SK-N-SH treated with all-trans-retinoic acid at 6 μM for 48 hours (cell line): Measurements from ENCODE around the gene PIGZ.

Source experiments
- ATAC-seq: fragments of 200-7000 bp; cut with Tn5 transposase; 3 replicates; pipeline ENCODE4 v1.9.1; 2020; ENCODE audit warnings: mild to moderate bottlenecking, moderate library complexity
- ARNTL ChIP-seq: fragments of 450-650 bp; formaldehyde crosslinking; IDR thresholded peaks from 2 replicates; pipeline ENCODE4 v1.5.0; 2020; ENCODE audit warnings: low read depth, mild to moderate bottlenecking, moderate library complexity, borderline replicate concordance
- BACH2 ChIP-seq: fragments of 250-450 bp; sonication (Bioruptor Pico); IDR thresholded peaks from 2 replicates; pipeline ENCODE4 v1.9.0; 2021; ENCODE audit warnings: mild to moderate bottlenecking, borderline replicate concordance
- CREB5 ChIP-seq: fragments of 250-450 bp; sonication (Bioruptor Pico); IDR thresholded peaks from 2 replicates; pipeline ENCODE4 v1.5.1; 2020; ENCODE audit warnings: low read depth, mild to moderate bottlenecking, moderate library complexity
- CSDC2 ChIP-seq: fragments of 250-450 bp; sonication (Bioruptor Pico); IDR thresholded peaks from 2 replicates; pipeline ENCODE4 v1.5.0; 2020; ENCODE audit warnings: mild to moderate bottlenecking, moderate library complexity
- ESRRG ChIP-seq: fragments of 250-450 bp; sonication (Bioruptor Pico); IDR thresholded peaks from 2 replicates; pipeline ENCODE4 v1.6.1; 2021; ENCODE audit warnings: mild to moderate bottlenecking
- GLIS3 ChIP-seq: fragments of 250-450 bp; sonication (Bioruptor Pico); IDR thresholded peaks from 2 replicates; pipeline ENCODE4 v1.5.0; 2020; ENCODE audit warnings: mild to moderate bottlenecking, moderate library complexity
- ISL1 ChIP-seq: fragments of 250-450 bp; sonication (Bioruptor Pico); IDR thresholded peaks from 2 replicates; pipeline ENCODE4 v2.1.2; 2022; ENCODE audit warnings: mild to moderate bottlenecking, moderate library complexity
- OSR1 ChIP-seq: fragments of 250-450 bp; sonication (Bioruptor Pico); IDR thresholded peaks from 2 replicates; pipeline ENCODE4 v1.8.0; 2022; ENCODE audit warnings: moderate library complexity, mild to moderate bottlenecking, inconsistent platforms
- POU6F1 ChIP-seq: fragments of 250-450 bp; sonication (Bioruptor Pico); IDR thresholded peaks from 2 replicates; pipeline ENCODE4 v1.8.0; 2021; ENCODE audit warnings: low read depth, mild to moderate bottlenecking, moderate library complexity, borderline replicate concordance
- PPARA ChIP-seq: fragments of 250-450 bp; sonication (Bioruptor Pico); IDR thresholded peaks from 2 replicates; pipeline ENCODE4 v1.5.0; 2020; ENCODE audit warnings: mild to moderate bottlenecking, borderline replicate concordance
- RARB ChIP-seq: fragments of 250-450 bp; sonication (Bioruptor Pico); IDR thresholded peaks from 2 replicates; pipeline ENCODE4 v1.8.0; 2021; ENCODE audit warnings: mild to moderate bottlenecking, moderate library complexity
- SNAI2 ChIP-seq: fragments of 250-450 bp; sonication (Bioruptor Pico); IDR thresholded peaks from 2 replicates; pipeline ENCODE4 v1.5.0; 2020; ENCODE audit warnings: mild to moderate bottlenecking, moderate library complexity
- TCF4 ChIP-seq: fragments of 250-450 bp; sonication (Bioruptor Pico); IDR thresholded peaks from 2 replicates; pipeline ENCODE4 v1.8.0; 2021; ENCODE audit warnings: mild to moderate bottlenecking, moderate library complexity, borderline replicate concordance
- TOX ChIP-seq: fragments of 250-450 bp; sonication (Bioruptor Pico); IDR thresholded peaks from 2 replicates; pipeline ENCODE4 v1.8.0; 2021; ENCODE audit warnings: mild to moderate bottlenecking, moderate library complexity, borderline replicate concordance
- TSHZ2 ChIP-seq: fragments of 250-450 bp; sonication (Bioruptor Pico); IDR thresholded peaks from 2 replicates; pipeline ENCODE4 v1.5.0; 2020; ENCODE audit warnings: mild to moderate bottlenecking, moderate library complexity
- ZC3H10 ChIP-seq: fragments of 250-450 bp; sonication (Bioruptor Pico); IDR thresholded peaks from 2 replicates; pipeline ENCODE4 v1.5.1; 2021; ENCODE audit warnings: mild to moderate bottlenecking, moderate library complexity
- ZFP3 ChIP-seq: fragments of 250-450 bp; sonication (Bioruptor Pico); IDR thresholded peaks from 2 replicates; pipeline ENCODE4 v1.5.0; 2020; ENCODE audit warnings: mild to moderate bottlenecking, moderate library complexity
- ZFP30 ChIP-seq: fragments of 450-650 bp; formaldehyde crosslinking; IDR thresholded peaks from 2 replicates; pipeline ENCODE4 v1.5.0; 2022; ENCODE audit warnings: mild to moderate bottlenecking, moderate library complexity
- ZNF565 ChIP-seq: fragments of 450-650 bp; formaldehyde crosslinking; conservative IDR thresholded peaks from 2 replicates; pipeline ENCODE4 v1.5.0; 2020; ENCODE audit warnings: low read depth, mild to moderate bottlenecking, moderate library complexity
- ZNF70 ChIP-seq: fragments of 450-650 bp; formaldehyde crosslinking; IDR thresholded peaks from 2 replicates; pipeline ENCODE4 v1.5.0; 2020; ENCODE audit warnings: mild to moderate bottlenecking, moderate library complexity
- TF ChIP-seq, protein P1 (sequence below): fragments of 250-450 bp; sonication (Bioruptor Pico); IDR thresholded peaks from 2 replicates; pipeline ENCODE4 v1.5.1; 2021; ENCODE audit warnings: mild to moderate bottlenecking, moderate library complexity

PIGZ gene

GRCh38 chr3:196916221-196916620 lies 52.4 kb downstream of the PIGZ start:
- TF ChIP-seq PPARA (CRISPR knock-in tag): no peak
- TF ChIP-seq CSDC2: no peak
- no peak for TF ChIP-seq TOX (CRISPR knock-in tag)
- no peak for TF ChIP-seq ZNF565 (CRISPR knock-in tag)
- no peak for TF ChIP-seq TCF4 (CRISPR knock-in tag)
- TF ChIP-seq RARB (CRISPR knock-in tag): no peak
- no peak for TF ChIP-seq ZFP3 (CRISPR knock-in tag)
- TF ChIP-seq GLIS3 (CRISPR knock-in tag): no peak
- no peak for TF ChIP-seq ESRRG (CRISPR knock-in tag)
- TF ChIP-seq CREB5 (CRISPR knock-in tag): no peak
- no peak for ATAC-seq

GRCh38 chr3:196915375-196915774 lies 53.3 kb downstream of the PIGZ start:
- TF ChIP-seq ISL1 (CRISPR knock-in tag) (no peak), RARB (CRISPR knock-in tag) (no peak), POU6F1 (CRISPR knock-in tag) (no peak), ZC3H10 (CRISPR knock-in tag) (no peak), ESRRG (CRISPR knock-in tag) (no peak), ZFP30 (CRISPR knock-in tag) (no peak), ZNF565 (CRISPR knock-in tag) (no peak), ZFP3 (CRISPR knock-in tag) (no peak), ARNTL (CRISPR knock-in tag) (no peak), TOX (CRISPR knock-in tag) (no peak), TSHZ2 (CRISPR knock-in tag) (no peak), BACH2 (CRISPR knock-in tag) (no peak), TCF4 (CRISPR knock-in tag) (no peak), PPARA (CRISPR knock-in tag) (no peak), ZNF70 (CRISPR knock-in tag) (no peak)
- TF ChIP-seq, protein P1, sequence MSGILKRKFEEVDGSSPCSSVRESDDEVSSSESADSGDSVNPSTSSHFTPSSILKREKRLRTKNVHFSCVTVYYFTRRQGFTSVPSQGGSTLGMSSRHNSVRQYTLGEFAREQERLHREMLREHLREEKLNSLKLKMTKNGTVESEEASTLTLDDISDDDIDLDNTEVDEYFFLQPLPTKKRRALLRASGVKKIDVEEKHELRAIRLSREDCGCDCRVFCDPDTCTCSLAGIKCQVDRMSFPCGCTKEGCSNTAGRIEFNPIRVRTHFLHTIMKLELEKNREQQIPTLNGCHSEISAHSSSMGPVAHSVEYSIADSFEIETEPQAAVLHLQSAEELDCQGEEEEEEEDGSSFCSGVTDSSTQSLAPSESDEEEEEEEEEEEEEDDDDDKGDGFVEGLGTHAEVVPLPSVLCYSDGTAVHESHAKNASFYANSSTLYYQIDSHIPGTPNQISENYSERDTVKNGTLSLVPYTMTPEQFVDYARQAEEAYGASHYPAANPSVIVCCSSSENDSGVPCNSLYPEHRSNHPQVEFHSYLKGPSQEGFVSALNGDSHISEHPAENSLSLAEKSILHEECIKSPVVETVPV (CRISPR knock-in tag): no peak
- ATAC-seq: no peak

DNA sequence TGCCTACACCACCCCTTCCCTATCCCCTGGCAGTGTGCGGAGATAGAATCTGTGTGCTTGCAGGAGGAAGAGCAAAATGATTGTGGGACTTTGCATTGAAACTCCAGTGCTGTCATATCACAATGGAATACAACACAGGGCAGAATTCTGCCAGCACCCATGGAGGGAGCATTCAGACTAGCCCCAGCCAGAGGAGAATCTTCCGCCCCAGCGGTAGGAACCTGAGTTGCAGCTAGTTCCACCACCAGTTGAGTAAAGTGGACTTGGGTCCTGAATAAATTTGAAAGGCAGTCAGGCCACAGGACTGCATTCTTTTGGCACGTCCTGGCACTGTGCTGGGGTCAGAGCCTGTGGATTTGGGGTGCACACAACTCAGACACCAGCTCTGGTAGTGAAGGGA lies 53.8 kb downstream of the PIGZ start:
- no peak for TF ChIP-seq GLIS3 (CRISPR knock-in tag)
- TF ChIP-seq ISL1 (CRISPR knock-in tag): no peak
- TF ChIP-seq CSDC2: no peak
- no peak for TF ChIP-seq OSR1 (CRISPR knock-in tag)
- TF ChIP-seq BACH2 (CRISPR knock-in tag): no peak
- no peak for TF ChIP-seq ZNF565 (CRISPR knock-in tag)
- no peak for TF ChIP-seq ESRRG (CRISPR knock-in tag)
- no peak for TF ChIP-seq SNAI2
- ATAC-seq: no peak

DNA sequence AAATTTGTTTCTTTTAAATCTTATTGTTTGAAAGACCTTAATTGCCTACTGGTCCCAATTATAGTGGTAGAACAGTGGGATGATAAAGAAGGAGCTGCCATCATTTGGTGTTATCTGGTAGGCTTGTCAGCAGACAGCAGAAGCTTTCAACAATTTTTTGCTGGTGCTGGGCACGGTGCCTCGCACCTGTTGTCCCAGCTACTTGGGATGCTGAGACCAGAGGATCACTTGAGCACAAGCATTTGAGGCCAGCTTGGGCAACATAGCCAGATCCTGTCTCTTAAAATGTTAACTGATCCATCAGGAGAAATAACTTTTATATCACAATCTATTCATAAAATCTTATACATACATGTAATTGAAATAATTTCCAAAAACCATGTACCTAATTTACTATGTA lies 64.9 kb downstream of the PIGZ start:
- no peak for ATAC-seq
- TF ChIP-seq POU6F1 (CRISPR knock-in tag): no peak
- no peak for TF ChIP-seq ZC3H10 (CRISPR knock-in tag)
- no peak for TF ChIP-seq PPARA (CRISPR knock-in tag)
- no peak for TF ChIP-seq ESRRG (CRISPR knock-in tag)
- TF ChIP-seq ZFP30 (CRISPR knock-in tag): no peak
- TF ChIP-seq TSHZ2 (CRISPR knock-in tag): no peak
- no peak for TF ChIP-seq GLIS3 (CRISPR knock-in tag)
